MM.1S (cell line): ENCODE results near the gene DENND5B.

Experiments used
- EZH2 ChIP-seq: fragments of 300-600 bp; sonication (generic); optimal IDR thresholded peaks from 2 replicates; pipeline ENCODE3; 2017; ENCODE audit warnings: low read depth, mild to moderate bottlenecking, antibody characterized with exemption, low read length, mixed read lengths
- EZH2phosphoT487 ChIP-seq: fragments of 300-600 bp; sonication (generic); IDR thresholded peaks from 2 replicates; pipeline ENCODE4 v1.6.1; 2018; ENCODE audit warnings: antibody characterized with exemption, low read length
- TF ChIP-seq, protein P1 (sequence below): fragments of 300-600 bp; sonication (generic); IDR thresholded peaks from 2 replicates; pipeline ENCODE4 v1.5.1; 2016; ENCODE audit warnings: antibody characterized with exemption, low read length, mixed read lengths

GRCh38 chr12:31590642-31591379 is at the start of gene DENND5B:
- TF ChIP-seq, protein P1, sequence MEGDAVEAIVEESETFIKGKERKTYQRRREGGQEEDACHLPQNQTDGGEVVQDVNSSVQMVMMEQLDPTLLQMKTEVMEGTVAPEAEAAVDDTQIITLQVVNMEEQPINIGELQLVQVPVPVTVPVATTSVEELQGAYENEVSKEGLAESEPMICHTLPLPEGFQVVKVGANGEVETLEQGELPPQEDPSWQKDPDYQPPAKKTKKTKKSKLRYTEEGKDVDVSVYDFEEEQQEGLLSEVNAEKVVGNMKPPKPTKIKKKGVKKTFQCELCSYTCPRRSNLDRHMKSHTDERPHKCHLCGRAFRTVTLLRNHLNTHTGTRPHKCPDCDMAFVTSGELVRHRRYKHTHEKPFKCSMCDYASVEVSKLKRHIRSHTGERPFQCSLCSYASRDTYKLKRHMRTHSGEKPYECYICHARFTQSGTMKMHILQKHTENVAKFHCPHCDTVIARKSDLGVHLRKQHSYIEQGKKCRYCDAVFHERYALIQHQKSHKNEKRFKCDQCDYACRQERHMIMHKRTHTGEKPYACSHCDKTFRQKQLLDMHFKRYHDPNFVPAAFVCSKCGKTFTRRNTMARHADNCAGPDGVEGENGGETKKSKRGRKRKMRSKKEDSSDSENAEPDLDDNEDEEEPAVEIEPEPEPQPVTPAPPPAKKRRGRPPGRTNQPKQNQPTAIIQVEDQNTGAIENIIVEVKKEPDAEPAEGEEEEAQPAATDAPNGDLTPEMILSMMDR: no peak
- TF ChIP-seq EZH2phosphoT487 (no peak), EZH2 (no peak)
